Right renal pelvis (tissue), 4 donors: ENCODE measurements around the gene PCDHB6. TPM values are rescaled to one million over a fixed set of nuclear protein-coding genes. Genes with fewer than 3 reads are reported as not detected.
"Not testable (repeated sequence)": the region's sequence is repeated elsewhere in the genome, so short reads cannot be mapped to it uniquely, and the experiment has no call there.

Experiments used
- DNase-seq, 4 donors: peaks; one replicate each; pipeline ENCODE4 v3.0.0-alpha.2; 2013; ENCODE audit warnings: low read depth in 4 of 4, low spot score in 3 of 4, missing footprints in 1 of 4
- polyA plus RNA-seq, 4 donors: library from polyadenylated mRNA; unstranded; fragments of 120-200 nt; gene quantifications; one replicate each; pipeline ENCODE4 v1.2.1, GENCODE V29; 2013; ENCODE audit not compliant: insufficient read length in 4 of 4

Gene PCDHB6
- polyA plus RNA-seq, 4 donors: 3.0 to 4.0 (median 3.4) TPM

DNA sequence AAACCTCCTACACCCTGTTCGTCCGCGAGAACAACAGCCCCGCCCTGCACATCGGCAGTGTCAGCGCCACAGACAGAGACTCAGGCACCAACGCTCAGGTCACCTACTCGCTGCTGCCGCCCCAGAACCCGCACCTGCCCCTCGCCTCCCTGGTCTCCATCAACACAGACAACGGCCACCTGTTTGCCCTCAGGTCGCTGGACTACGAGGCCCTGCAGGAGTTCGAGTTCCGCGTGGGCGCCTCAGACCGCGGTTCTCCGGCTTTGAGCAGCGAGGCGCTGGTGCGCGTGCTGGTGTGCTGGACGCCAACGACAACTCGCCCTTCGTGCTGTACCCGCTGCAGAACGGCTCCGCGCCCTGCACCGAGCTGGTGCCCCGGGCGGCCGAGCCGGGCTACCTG, 7.5 kb downstream of the PCDHB6 start:
- DNase-seq: not testable (repeated sequence)

GRCh38 chr5:141157901-141158300, 8.0 kb downstream of the PCDHB6 start:
- DNase-seq: not testable (repeated sequence)

GRCh38 chr5:141172381-141173204, 22.7 kb downstream of the PCDHB6 start, which contains the start of gene PCDHB7:
TSS of gene PCDHB7 (plus strand) at chr5:141172644. CDS start at chr5:141172836, 192 bp downstream.
- DNase-seq: peak in 1 of 4 donors; percentile 30

DNA sequence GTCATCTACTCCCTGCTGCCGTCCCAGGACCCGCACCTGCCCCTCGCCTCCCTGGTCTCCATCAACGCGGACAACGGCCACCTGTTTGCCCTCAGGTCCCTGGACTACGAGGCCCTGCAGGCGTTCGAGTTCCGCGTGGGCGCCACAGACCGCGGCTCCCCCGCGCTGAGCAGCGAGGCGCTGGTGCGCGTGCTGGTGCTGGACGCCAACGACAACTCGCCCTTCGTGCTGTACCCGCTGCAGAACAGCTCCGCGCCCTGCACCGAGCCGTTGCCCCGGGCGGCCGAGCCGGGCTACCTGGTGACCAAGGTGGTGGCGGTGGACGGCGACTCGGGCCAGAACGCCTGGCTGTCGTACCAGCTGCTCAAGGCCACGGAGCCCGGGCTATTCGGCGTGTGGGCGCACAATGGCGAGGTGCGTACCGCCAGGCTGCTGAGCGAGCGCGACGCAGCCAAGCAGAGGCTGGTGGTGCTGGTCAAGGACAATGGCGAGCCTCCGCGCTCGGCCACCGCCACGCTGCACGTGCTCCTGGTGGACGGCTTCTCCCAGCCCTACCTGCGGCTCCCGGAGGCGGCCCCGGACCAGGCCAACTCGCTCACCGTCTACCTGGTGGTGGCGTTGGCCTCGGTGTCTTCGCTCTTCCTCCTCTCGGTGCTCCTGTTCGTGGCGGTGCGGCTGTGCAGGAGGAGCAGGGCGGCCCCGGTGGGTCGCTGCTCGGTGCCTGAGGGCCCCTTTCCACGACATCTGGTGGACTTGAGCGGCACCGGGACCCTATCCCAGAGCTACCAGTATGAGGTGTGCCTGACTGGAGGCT, 24.6 kb downstream of the PCDHB6 start:
- DNase-seq: not testable (repeated sequence)

DNA sequence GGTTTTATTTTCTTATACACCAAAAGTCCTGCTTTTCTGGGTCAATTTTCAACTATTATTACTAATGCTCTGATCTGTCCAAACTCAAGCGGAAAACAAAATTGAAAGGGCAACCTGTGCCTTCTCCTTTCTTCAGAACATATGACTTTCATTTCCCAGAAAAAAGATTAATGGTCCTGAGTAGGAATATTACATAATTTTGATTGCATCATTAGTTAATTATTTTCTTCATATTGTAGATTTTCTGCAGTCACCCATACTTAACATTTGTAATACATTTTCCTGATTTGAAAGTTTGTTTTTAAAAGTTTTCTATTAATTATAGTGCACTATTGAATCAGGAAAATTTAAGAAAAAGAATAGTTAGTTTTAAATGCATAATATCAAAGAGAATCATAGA, 26.1 kb downstream of the PCDHB6 start:
- DNase-seq: no peak

GRCh38 chr5:141177577-141178191, 27.8 kb downstream of the PCDHB6 start, which contains the start of gene PCDHB8:
TSS of gene PCDHB8 (plus strand) at chr5:141177790. CDS start at chr5:141178035, 245 bp downstream.
- DNase-seq: not testable (repeated sequence)

DNA sequence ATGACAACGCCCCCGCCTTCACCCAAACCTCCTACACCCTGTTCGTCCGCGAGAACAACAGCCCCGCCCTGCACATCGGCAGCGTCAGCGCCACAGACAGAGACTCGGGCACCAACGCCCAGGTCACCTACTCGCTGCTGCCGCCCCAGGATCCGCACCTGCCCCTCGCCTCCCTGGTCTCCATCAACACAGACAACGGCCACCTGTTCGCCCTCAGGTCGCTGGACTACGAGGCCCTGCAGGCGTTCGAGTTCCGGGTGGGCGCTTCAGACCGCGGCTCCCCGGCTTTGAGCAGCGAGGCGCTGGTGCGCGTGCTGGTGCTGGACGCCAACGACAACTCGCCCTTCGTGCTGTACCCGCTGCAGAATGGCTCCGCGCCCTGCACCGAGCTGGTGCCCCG, 29.5 kb downstream of the PCDHB6 start:
- DNase-seq: not testable (repeated sequence)

DNA sequence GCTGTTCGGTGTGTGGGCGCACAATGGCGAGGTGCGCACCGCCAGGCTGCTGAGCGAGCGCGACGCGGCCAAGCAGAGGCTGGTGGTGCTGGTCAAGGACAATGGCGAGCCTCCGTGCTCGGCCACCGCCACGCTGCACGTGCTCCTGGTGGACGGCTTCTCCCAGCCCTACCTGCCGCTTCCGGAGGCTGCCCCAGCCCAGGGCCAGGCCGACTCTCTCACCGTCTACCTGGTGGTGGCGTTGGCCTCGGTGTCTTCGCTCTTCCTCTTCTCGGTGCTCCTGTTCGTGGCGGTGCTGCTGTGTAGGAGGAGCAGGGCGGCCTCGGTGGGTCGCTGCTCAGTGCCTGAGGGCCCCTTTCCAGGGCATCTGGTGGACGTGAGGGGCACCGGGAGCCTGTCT, 30.0 kb downstream of the PCDHB6 start:
- DNase-seq: not testable (repeated sequence)

DNA sequence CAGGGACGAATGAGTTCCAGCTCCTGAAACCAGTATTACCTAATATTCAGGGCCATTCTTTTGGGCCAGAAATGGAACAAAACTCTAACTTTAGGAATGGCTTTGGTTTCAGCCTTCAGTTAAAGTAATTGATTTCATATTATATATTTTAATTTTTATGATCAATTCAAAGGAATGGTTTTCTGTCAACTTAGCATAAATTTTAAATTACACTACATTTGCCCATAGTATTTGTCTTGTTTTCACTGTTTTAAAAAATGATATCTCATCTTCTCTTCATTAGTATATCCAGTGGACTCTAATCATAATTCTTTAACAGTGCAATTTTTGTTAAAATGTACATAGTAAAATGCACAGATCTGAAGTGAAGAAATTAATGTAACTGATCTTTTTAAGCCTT, 30.5 kb downstream of the PCDHB6 start:
- no peak for DNase-seq

DNA sequence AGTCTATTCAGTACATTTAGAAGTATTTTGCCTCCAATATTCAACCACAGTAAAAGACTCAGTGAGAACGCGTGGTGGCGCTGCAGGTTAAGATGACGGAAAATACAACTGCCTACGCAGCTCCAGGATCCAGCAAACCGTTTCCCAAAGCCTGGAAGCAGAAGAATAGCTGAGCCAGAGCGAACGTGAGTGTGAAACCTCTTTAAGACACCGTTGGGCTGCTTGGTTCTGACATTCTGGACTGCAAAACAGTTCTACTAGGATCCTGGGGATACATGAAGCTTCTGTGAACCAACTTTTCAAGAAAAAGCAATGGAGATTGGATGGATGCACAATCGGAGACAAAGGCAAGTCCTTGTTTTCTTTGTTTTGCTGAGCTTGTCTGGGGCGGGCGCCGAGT, 32.4 kb downstream of the PCDHB6 start, which contains the start of gene PCDHB16:
Gene PCDHB16, plus strand, starts transcription at position 140 of the 400 bp plus-strand sequence. Its CDS starts 173 bp downstream, at position 313.
- no peak for DNase-seq

DNA sequence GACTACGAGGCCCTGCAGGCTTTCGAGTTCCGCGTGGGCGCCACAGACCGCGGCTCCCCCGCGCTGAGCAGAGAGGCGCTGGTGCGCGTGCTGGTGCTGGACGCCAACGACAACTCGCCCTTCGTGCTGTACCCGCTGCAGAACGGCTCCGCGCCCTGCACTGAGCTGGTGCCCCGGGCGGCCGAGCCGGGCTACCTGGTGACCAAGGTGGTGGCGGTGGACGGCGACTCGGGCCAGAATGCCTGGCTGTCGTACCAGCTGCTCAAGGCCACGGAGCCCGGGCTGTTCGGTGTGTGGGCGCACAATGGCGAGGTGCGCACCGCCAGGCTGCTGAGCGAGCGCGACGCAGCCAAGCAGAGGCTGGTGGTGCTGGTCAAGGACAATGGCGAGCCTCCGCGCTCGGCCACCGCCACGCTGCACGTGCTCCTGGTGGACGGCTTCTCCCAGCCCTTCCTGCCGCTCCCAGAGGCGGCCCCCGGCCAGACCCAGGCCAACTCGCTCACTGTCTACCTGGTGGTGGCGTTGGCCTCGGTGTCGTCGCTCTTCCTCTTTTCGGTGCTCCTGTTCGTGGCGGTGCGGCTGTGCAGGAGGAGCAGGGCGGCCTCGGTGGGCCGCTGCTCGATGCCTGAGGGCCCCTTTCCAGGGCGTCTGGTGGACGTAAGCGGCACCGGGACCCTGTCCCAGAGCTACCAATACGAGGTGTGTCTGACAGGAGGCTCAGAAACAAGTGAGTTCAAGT, 34.4 kb downstream of the PCDHB6 start:
- not testable (repeated sequence) for DNase-seq

GRCh38 chr5:141186897-141187512, 37.1 kb downstream of the PCDHB6 start, which contains the start of gene PCDHB9:
TSS of gene PCDHB9 (plus strand) at chr5:141187161. CDS start at chr5:141187319, 158 bp downstream.
- no peak for DNase-seq

- not testable (repeated sequence) for DNase-seq
These were observed 38.8 kb downstream of the PCDHB6 start for GRCh38 chr5:141188682-141189081.

- not testable (repeated sequence) for DNase-seq
These were observed 39.3 kb downstream of the PCDHB6 start for GRCh38 chr5:141189131-141189530.

- DNase-seq: no peak
These were observed 42.4 kb downstream of the PCDHB6 start, which contains the start of gene PCDHB10 for GRCh38 chr5:141192110-141192725. TSS of gene PCDHB10 (plus strand) at chr5:141192353. CDS start at chr5:141192553, 200 bp downstream.

- DNase-seq: not testable (repeated sequence)
These were observed 44.5 kb downstream of the PCDHB6 start for GRCh38 chr5:141194332-141194731.

GRCh38 chr5:141196363-141196762, 46.5 kb downstream of the PCDHB6 start:
- no peak for DNase-seq

GRCh38 chr5:141199359-141200235, 49.7 kb downstream of the PCDHB6 start, which contains the start of gene PCDHB11:
TSS of gene PCDHB11 (plus strand) at chr5:141199627. CDS start at chr5:141199775, 148 bp downstream.
- no peak for DNase-seq
